C4-2B (cell line): ENCODE results near the gene PNLDC1.

Experiments
- CTCF ChIP-seq: fragments of 450-650 bp; conservative IDR thresholded peaks from 2 replicates; pipeline ENCODE4 v1.5.1; 2017; ENCODE audit warnings: mild to moderate bottlenecking
- ZFX ChIP-seq: fragments of 450-650 bp; IDR thresholded peaks from 2 replicates; pipeline ENCODE4 v1.6.1; 2017

- TF ChIP-seq CTCF (no peak), ZFX (no peak)
These were observed 36.8 kb downstream of the PNLDC1 start for GRCh38 chr6:159836718-159837490.
